ENCODE results near the gene SV2A. TPM values are rescaled to one million over a fixed set of nuclear protein-coding genes. Genes with fewer than 3 reads are reported as not detected.
"Not testable (repeated sequence)": the region's sequence is repeated elsewhere in the genome, so short reads cannot be mapped to it uniquely, and the experiment has no call there.

SV2A gene
- total RNA-seq, 1 donor from 2014 or later, result 0.07 TPM

DNA sequence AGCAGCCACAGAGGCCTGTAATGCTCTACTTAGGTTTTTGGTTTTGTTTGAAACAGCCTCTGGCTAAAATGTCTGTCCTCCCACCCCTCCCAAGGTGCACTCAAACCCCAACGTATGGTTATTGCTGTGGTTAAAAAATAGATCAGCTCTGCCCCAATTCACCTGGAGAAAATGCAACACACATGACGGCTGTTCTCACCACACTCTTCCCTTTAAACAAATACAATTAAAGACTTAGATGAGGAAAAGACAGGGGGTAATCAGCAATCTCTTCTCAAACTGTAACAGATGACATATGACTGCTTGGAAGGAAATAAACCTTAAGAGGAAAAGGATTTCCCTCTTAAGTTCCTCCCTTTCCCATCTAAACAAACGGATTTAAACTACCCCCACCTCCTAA is 25.2 kb upstream of the SV2A start:
- Mint-ChIP-seq H3K36me3 (ENCODE audit: low read depth) (no peaks in the 10 kb centered on the region), H3K27me3 (no peaks in the 10 kb centered on the region), H3K4me1 (no peaks in the 10 kb centered on the region), H3K9me3 (no peaks in the 10 kb centered on the region), H3K4me3 (no peak overlapping the region), H3K27ac (no peak overlapping the region)
- intact Hi-C loops (cut with micrococcal nuclease), result no loop called here
- POLR2A ChIA-PET, result interaction anchor here (0.5 kb wide), 1 partner anchor 15 kb away, joined by 10 read pairs; no protein-coding TSS in a partner anchor
- CTCF ChIA-PET, result interaction anchor here (1.0 kb wide), 1 partner anchor 244 kb away, joined by 3 read pairs; no protein-coding TSS in a partner anchor
- DNase-seq, result no peak
- TF ChIP-seq, protein P1, sequence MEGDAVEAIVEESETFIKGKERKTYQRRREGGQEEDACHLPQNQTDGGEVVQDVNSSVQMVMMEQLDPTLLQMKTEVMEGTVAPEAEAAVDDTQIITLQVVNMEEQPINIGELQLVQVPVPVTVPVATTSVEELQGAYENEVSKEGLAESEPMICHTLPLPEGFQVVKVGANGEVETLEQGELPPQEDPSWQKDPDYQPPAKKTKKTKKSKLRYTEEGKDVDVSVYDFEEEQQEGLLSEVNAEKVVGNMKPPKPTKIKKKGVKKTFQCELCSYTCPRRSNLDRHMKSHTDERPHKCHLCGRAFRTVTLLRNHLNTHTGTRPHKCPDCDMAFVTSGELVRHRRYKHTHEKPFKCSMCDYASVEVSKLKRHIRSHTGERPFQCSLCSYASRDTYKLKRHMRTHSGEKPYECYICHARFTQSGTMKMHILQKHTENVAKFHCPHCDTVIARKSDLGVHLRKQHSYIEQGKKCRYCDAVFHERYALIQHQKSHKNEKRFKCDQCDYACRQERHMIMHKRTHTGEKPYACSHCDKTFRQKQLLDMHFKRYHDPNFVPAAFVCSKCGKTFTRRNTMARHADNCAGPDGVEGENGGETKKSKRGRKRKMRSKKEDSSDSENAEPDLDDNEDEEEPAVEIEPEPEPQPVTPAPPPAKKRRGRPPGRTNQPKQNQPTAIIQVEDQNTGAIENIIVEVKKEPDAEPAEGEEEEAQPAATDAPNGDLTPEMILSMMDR (IDR thresholded peaks at IDR 0.05), result no peak
- ATAC-seq (ENCODE audit: low read depth), result no peak

DNA sequence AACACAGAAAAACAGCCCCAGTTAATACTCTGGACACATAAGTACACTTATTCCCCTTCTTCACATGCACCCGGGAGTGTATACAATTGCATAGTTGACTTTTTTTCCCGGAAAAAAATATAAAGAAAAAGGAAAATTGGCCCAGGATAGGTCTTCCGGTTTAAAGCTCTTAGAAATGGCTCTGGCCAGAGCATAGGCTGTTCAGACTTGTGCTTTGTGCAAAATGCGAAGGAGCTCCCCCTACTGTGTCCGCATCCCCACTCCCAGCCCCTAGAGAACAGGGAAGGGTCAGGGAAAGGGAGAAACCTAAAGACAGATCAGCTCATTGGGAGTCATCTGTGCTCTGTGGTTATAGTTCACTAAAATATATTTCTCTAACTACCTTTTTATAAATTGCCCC is 24.6 kb upstream of the SV2A start:
- H3K4me1 Mint-ChIP-seq, result peaks cover 2% of the 10 kb centered on the region
- ChIA-PET POLR2A (no interaction called here), CTCF (interaction anchor here (1.0 kb wide), 1 partner anchor 245 kb away, joined by 3 read pairs; no protein-coding TSS in a partner anchor)
- H3K9me3 Mint-ChIP-seq, result no peaks in the 10 kb centered on the region
- H3K36me3 Mint-ChIP-seq (ENCODE audit: low read depth), result no peaks in the 10 kb centered on the region
- DNase-seq, result no peak
- no peak overlapping the region for H3K27ac Mint-ChIP-seq
- intact Hi-C loops (cut with micrococcal nuclease), result no loop called here
- no peak for ATAC-seq (ENCODE audit: low read depth)
- TF ChIP-seq, protein P1 (IDR thresholded peaks at IDR 0.05), result no peak
- no peaks in the 10 kb centered on the region for H3K27me3 Mint-ChIP-seq
- H3K4me3 Mint-ChIP-seq, result no peak overlapping the region

DNA sequence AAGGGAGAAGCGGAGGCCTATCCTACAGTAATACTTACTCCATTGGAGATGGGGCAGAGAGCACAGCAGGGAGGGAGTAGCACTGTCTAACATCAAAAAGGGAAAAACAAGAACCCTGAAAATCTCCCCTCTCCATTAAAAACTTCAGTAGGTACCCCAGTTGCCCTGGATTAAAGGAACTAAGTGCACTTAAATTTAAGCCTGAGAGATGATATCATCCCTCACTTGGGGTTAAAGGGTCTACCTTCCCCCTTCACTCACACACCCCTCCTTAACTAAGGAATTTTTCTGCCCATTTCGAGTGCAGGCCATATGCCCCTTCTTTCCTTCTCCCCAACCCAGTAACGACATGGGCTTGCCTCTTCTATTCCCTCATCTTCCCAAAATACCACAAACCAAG is 22.8 kb upstream of the SV2A start:
- Mint-ChIP-seq H3K4me3 (no peak overlapping the region), H3K27ac (no peak overlapping the region), H3K36me3 (ENCODE audit: low read depth) (no peaks in the 10 kb centered on the region), H3K9me3 (no peaks in the 10 kb centered on the region), H3K27me3 (peaks cover 2% of the 10 kb centered on the region), H3K4me1 (peaks cover 5% of the 10 kb centered on the region)
- TF ChIP-seq, protein P1 (IDR thresholded peaks at IDR 0.05), result no peak
- ChIA-PET POLR2A (no interaction called here), CTCF (no interaction called here)
- intact Hi-C loops (cut with micrococcal nuclease), result no loop called here
- no peak for DNase-seq
- no peak for ATAC-seq (ENCODE audit: low read depth)

DNA sequence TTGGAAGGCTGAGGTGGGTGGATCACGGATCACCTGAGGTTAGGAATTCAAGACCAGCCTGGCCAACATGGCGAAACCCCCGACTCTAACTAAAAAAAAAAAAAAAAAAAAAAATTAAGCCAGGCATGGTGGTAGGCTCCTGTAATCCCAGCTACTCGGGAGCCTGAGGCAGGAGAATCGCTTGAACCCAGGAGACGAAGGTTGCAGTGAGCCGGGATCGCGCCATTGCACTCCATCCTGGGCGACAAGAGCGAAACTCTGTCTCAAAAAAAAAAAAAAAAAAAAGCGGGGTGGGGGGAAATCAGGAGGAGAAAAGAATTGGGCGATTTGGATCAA is 21.0 kb upstream of the SV2A start:
- H3K4me3 Mint-ChIP-seq; H3K9me3 Mint-ChIP-seq; H3K4me1 Mint-ChIP-seq; H3K36me3 Mint-ChIP-seq (ENCODE audit: low read depth); intact Hi-C loops (cut with micrococcal nuclease); ATAC-seq (ENCODE audit: low read depth); DNase-seq; H3K27ac Mint-ChIP-seq; CTCF ChIA-PET: not testable (repeated sequence)
- POLR2A ChIA-PET, result interaction anchor here (0.5 to 1.0 kb wide), 5 partner anchors 10 to 290 kb away, joined by 3 to 6 read pairs (median 5); a partner anchor contains a TSS
- H3K27me3 Mint-ChIP-seq, result peaks cover 11% of the 10 kb centered on the region

DNA sequence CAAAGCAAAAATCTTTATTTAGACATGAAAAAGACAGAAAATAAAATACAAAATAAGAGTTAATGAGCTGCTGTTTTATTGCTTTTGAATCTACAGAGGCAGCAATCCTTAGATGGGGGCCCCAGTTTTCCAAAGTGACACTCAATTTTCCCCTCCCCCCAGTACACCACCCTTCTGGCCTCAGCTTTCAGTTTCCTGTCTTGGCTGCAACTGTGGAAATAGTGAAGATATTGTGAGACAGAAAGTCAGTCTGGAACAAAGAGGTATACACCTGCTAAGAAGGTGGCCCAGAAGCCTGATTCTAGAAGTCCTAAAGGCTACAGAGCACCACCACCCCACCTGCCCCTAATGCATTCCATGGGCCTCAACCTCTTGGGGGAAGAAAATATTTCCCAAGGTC is 20.1 kb upstream of the SV2A start:
- Mint-ChIP-seq H3K36me3 (ENCODE audit: low read depth) (no peaks in the 10 kb centered on the region), H3K9me3 (no peaks in the 10 kb centered on the region), H3K4me1 (peaks cover 5% of the 10 kb centered on the region), H3K4me3 (no peak overlapping the region), H3K27ac (no peak overlapping the region), H3K27me3 (peaks cover 18% of the 10 kb centered on the region)
- TF ChIP-seq, protein P1 (IDR thresholded peaks at IDR 0.05), result no peak
- ChIA-PET POLR2A (no interaction called here), CTCF (no interaction called here)
- ATAC-seq (ENCODE audit: low read depth) (no peak), DNase-seq (no peak)
- intact Hi-C loops (cut with micrococcal nuclease), result no loop called here

Data from activated B cell treated with CpG ODN at 0.5 μM for 24 hours (primary cell).